A673 (cell line): ENCODE data around the gene GTF3C5. TPM values are rescaled to one million over a fixed set of nuclear protein-coding genes. Genes with fewer than 3 reads are reported as not detected.

Experiments
- BruUV-seq: library from RNA; stranded (reverse); fragments of 400-500 nt; replicated peaks from 2 replicates; lab custom pipeline; 2021; lab: Mats Ljungman, UMichigan
- CTCF ChIA-PET: fragments of 300-600 bp; sonication (Branson Sonifier 250); formaldehyde crosslinking; loops from one replicate; lab custom pipeline; 2022; ENCODE audit warnings: antibody characterized with exemption; lab: Charles Lee
- POLR2A ChIA-PET: fragments of 300-600 bp; sonication (Branson Sonifier 250); formaldehyde crosslinking; loops from one replicate; lab custom pipeline; 2022; ENCODE audit warnings: antibody characterized with exemption; ENCODE audit not compliant: low non-redundant PET; lab: Charles Lee
- DNase-seq: peaks from one replicate; pipeline ENCODE4 v3.0.0-alpha.2; 2015; ENCODE audit warnings: low spot score
- H3K27ac ChIP-seq: fragments of 200-600 bp; sonication (generic); 2 replicates; pipeline ENCODE4 v1.5.1; 2016; ENCODE audit warnings: mixed run types, low read depth, mild to moderate bottlenecking, mixed read lengths, antibody characterized with exemption, low read length; ENCODE audit not compliant: poor library complexity, severe bottlenecking
- H3K27me3 ChIP-seq: fragments of 200-600 bp; sonication (generic); replicated peaks from 2 replicates; pipeline ENCODE4 v1.6.1; 2017; ENCODE audit warnings: mixed run types, low read depth, mild to moderate bottlenecking, mixed read lengths, antibody characterized with exemption, low read length; ENCODE audit not compliant: insufficient read depth, poor library complexity
- H3K36me3 ChIP-seq: fragments of 200-600 bp; sonication (generic); 2 replicates; pipeline ENCODE4 v1.6.1; 2016; ENCODE audit warnings: mixed run types, mild to moderate bottlenecking, mixed read lengths, antibody characterized with exemption, low read length; ENCODE audit not compliant: insufficient read depth, poor library complexity, severe bottlenecking
- H3K4me1 ChIP-seq: fragments of 200-600 bp; sonication (generic); 2 replicates; pipeline ENCODE4 v1.6.1; 2017; ENCODE audit warnings: mixed run types, mild to moderate bottlenecking, mixed read lengths, antibody characterized with exemption, low read length; ENCODE audit not compliant: insufficient read depth, poor library complexity, severe bottlenecking
- H3K4me3 ChIP-seq: fragments of 200-600 bp; sonication (generic); 2 replicates; pipeline ENCODE4 v1.5.1; 2016; ENCODE audit warnings: low read depth, mixed run types, mild to moderate bottlenecking, mixed read lengths, low read length; ENCODE audit not compliant: poor library complexity, severe bottlenecking
- H3K9me3 ChIP-seq: fragments of 200-600 bp; sonication (generic); 2 replicates; pipeline ENCODE4 v1.6.1; 2016; ENCODE audit warnings: mixed run types, low read depth, mild to moderate bottlenecking, mixed read lengths, antibody characterized with exemption, low read length; ENCODE audit not compliant: poor library complexity, severe bottlenecking
- CTCF ChIP-seq: fragments of 300-800, 200-600 bp; sonication (generic); conservative IDR thresholded peaks from 2 replicates; pipeline ENCODE4 v1.5.1; 2017; ENCODE audit warnings: low read depth, mild to moderate bottlenecking, antibody characterized with exemption, low read length, moderate library complexity, mixed read lengths
- EZH2 ChIP-seq: fragments of 200-600 bp; sonication (generic); IDR thresholded peaks from 2 replicates; pipeline ENCODE4 v1.6.1; 2017; ENCODE audit warnings: borderline replicate concordance, low read depth, mild to moderate bottlenecking, mixed read lengths, antibody characterized with exemption, low read length; ENCODE audit not compliant: poor library complexity, severe bottlenecking
- intact Hi-C: fragments of 100-400 bp; cut with micrococcal nuclease; formaldehyde crosslinking; loops from one replicate; pipeline ENCODE4 v1.10.0; 2022; ENCODE audit not compliant: unreplicated experiment
- total RNA-seq: library from RNA; stranded (reverse); gene quantifications from 2 replicates; pipeline ENCODE4 v1.2.3, GENCODE V29; 2021

The GTF3C5 gene
- total RNA-seq, 1 experiment from 2014 or later = 99.9 TPM

GRCh38 chr9:132984202-132985070, 46.4 kb upstream of the GTF3C5 start:
- intact Hi-C loops = no loop called here
- no peaks in the 10 kb centered on the region for H3K9me3 ChIP-seq
- no TSS peak for BruUV-seq
- H3K36me3 ChIP-seq = no peaks in the 10 kb centered on the region
- H3K4me3 ChIP-seq = no peak overlapping the region
- no peak for DNase-seq
- POLR2A ChIA-PET = no interaction called here
- CTCF ChIA-PET = no interaction called here
- H3K27ac ChIP-seq = no peak overlapping the region
- peaks cover 59% of the 10 kb centered on the region for H3K27me3 ChIP-seq
- no peaks in the 10 kb centered on the region for H3K4me1 ChIP-seq
- no peak for TF ChIP-seq EZH2
- no peak for TF ChIP-seq CTCF

GRCh38 chr9:132985071-132985350, 45.8 kb upstream of the GTF3C5 start:
- Histone ChIP-seq H3K36me3 (no peaks in the 10 kb centered on the region), H3K27ac (no peak overlapping the region), H3K4me1 (no peaks in the 10 kb centered on the region), H3K27me3 (peaks cover 53% of the 10 kb centered on the region), H3K9me3 (no peaks in the 10 kb centered on the region), H3K4me3 (no peak overlapping the region)
- no peak for TF ChIP-seq EZH2
- no peak for TF ChIP-seq CTCF
- DNase-seq = no peak
- POLR2A ChIA-PET = no interaction called here
- intact Hi-C loops = no loop called here
- BruUV-seq = no TSS peak
- CTCF ChIA-PET = no interaction called here

- Histone ChIP-seq H3K27me3 (peaks cover 51% of the 10 kb centered on the region), H3K4me3 (no peak overlapping the region), H3K36me3 (no peaks in the 10 kb centered on the region), H3K9me3 (no peaks in the 10 kb centered on the region), H3K4me1 (no peaks in the 10 kb centered on the region), H3K27ac (no peak overlapping the region)
- no TSS peak for BruUV-seq
- ChIA-PET CTCF (no interaction called here), POLR2A (no interaction called here)
- TF ChIP-seq EZH2 (no peak), CTCF (no peak)
- intact Hi-C loops = no loop called here
- no peak for DNase-seq
Observed at GRCh38 chr9:132985489-132985888, 45.3 kb upstream of the GTF3C5 start.
